HG03159 (cell line): ENCODE results near the gene DIP2B.
A peak's percentile ranks its signal among the peaks of the same experiment; 100 is the strongest.
"Not testable (repeated sequence)": the region's sequence is repeated elsewhere in the genome, so short reads cannot be mapped to it uniquely, and the experiment has no call there.

Source experiments
- ATAC-seq: cut with Tn5 transposase; IDR thresholded peaks from one replicate; pipeline ENCODE4 v1.9.1; 2021; ENCODE audit warnings: mild to moderate bottlenecking, moderate library complexity; ENCODE audit not compliant: unreplicated experiment

The DIP2B gene

GRCh38 chr12:50504798-50505674 is at the start of gene DIP2B:
Gene DIP2B (plus strand): TSS chr12:50504985. CDS start chr12:50505141, 156 bp downstream.
- ATAC-seq = peak; percentile 63

- no peak for ATAC-seq
Measured at GRCh38 chr12:50458606-50459005, 46.2 kb upstream of the DIP2B start.

GRCh38 chr12:50467439-50467838 is 37.3 kb upstream of the DIP2B start:
- ATAC-seq = no peak

GRCh38 chr12:50477241-50477832 is 27.4 kb upstream of the DIP2B start:
- no peak for ATAC-seq

- ATAC-seq = no peak
Measured at GRCh38 chr12:50482571-50482970, 22.2 kb upstream of the DIP2B start.

- ATAC-seq = no peak
Measured at GRCh38 chr12:50483488-50483887, 21.3 kb upstream of the DIP2B start.

GRCh38 chr12:50488801-50489200 is 16.0 kb upstream of the DIP2B start:
- no peak for ATAC-seq

- not testable (repeated sequence) for ATAC-seq
Measured at GRCh38 chr12:50498119-50498518, 6.7 kb upstream of the DIP2B start.

- ATAC-seq = peak; percentile 7
Measured at GRCh38 chr12:50505675-50506530, 1.1 kb downstream of the DIP2B start.

GRCh38 chr12:50506753-50507473 is 2.1 kb downstream of the DIP2B start:
- no peak for ATAC-seq

GRCh38 chr12:50507474-50507838 is 2.7 kb downstream of the DIP2B start:
- no peak for ATAC-seq

- no peak for ATAC-seq
Measured at GRCh38 chr12:50507930-50508329, 3.1 kb downstream of the DIP2B start.

- ATAC-seq = no peak
Measured at GRCh38 chr12:50508414-50508813, 3.6 kb downstream of the DIP2B start.

GRCh38 chr12:50508970-50509663 is 4.3 kb downstream of the DIP2B start:
- no peak for ATAC-seq

GRCh38 chr12:50514526-50515276 is 9.9 kb downstream of the DIP2B start:
- ATAC-seq = no peak

- no peak for ATAC-seq
Measured at GRCh38 chr12:50515587-50515986, 10.8 kb downstream of the DIP2B start.

GRCh38 chr12:50517421-50518048 is 12.8 kb downstream of the DIP2B start:
- peak; percentile 73 for ATAC-seq

- no peak for ATAC-seq
Measured at GRCh38 chr12:50518090-50518489, 13.3 kb downstream of the DIP2B start.

GRCh38 chr12:50519353-50519752 is 14.6 kb downstream of the DIP2B start:
- no peak for ATAC-seq
